OCI-LY1 (cell line): ENCODE measurements around the gene MINDY4.

Experiments used
- H2AFZ ChIP-seq: fragments of 200-600 bp; sonication (generic), shearing (Covaris generic); 2 replicates; pipeline ENCODE4 v1.6.0; 2014; ENCODE audit warnings: antibody characterized with exemption, mild to moderate bottlenecking, low read length
- H3F3A ChIP-seq: fragments of 200-600 bp; sonication (generic), shearing (Covaris generic); 2 replicates; pipeline ENCODE4 v1.6.0; 2014; ENCODE audit warnings: mild to moderate bottlenecking, antibody characterized with exemption, low read length, moderate library complexity; ENCODE audit not compliant: insufficient read depth
- H3K27ac ChIP-seq: fragments of 200-600 bp; sonication (generic); 2 replicates; pipeline ENCODE4 v1.5.1; 2014; ENCODE audit warnings: low read length, mixed run types, mild to moderate bottlenecking, low read depth; ENCODE audit not compliant: poor library complexity, severe bottlenecking
- H3K27me3 ChIP-seq: fragments of 200-600 bp; sonication (generic); 2 replicates; pipeline ENCODE4 v1.6.0; 2014; ENCODE audit warnings: antibody characterized with exemption, mild to moderate bottlenecking, low read length, moderate library complexity; ENCODE audit not compliant: insufficient read depth
- H3K36me3 ChIP-seq: fragments of 200-600 bp; sonication (generic); 2 replicates; pipeline ENCODE4 v1.6.1; 2014; ENCODE audit warnings: mild to moderate bottlenecking, antibody characterized with exemption, low read length, moderate library complexity, mixed read lengths; ENCODE audit not compliant: insufficient read depth
- H3K4me1 ChIP-seq: fragments of 200-600 bp; sonication (generic); 2 replicates; pipeline ENCODE4 v1.5.1; 2014; ENCODE audit warnings: mild to moderate bottlenecking, low read length, moderate library complexity; ENCODE audit not compliant: insufficient read depth, severe bottlenecking
- H3K4me2 ChIP-seq: fragments of 200-600 bp; sonication (generic), shearing (Covaris generic); 2 replicates; pipeline ENCODE4 v1.6.1; 2014; ENCODE audit warnings: low read length
- H3K4me3 ChIP-seq: fragments of 200-600 bp; sonication (generic); 2 replicates; pipeline ENCODE4 v1.5.1; 2014; ENCODE audit warnings: low read length, low read depth, mild to moderate bottlenecking, mixed read lengths; ENCODE audit not compliant: poor library complexity, severe bottlenecking
- H3K79me2 ChIP-seq: fragments of 200-600 bp; shearing (Covaris generic); 2 replicates; pipeline ENCODE4 v1.6.1; 2016; ENCODE audit warnings: mixed run types, low read length, mixed read lengths; ENCODE audit not compliant: insufficient read depth
- H3K9ac ChIP-seq: fragments of 200-600 bp; sonication (generic), shearing (Covaris generic); 2 replicates; pipeline ENCODE4 v1.6.1; 2014; ENCODE audit warnings: mild to moderate bottlenecking, low read length, mixed read lengths
- H3K9me2 ChIP-seq: fragments of 200-600 bp; sonication (generic), shearing (Covaris generic); 2 replicates; pipeline ENCODE4 v1.6.1; 2014; ENCODE audit warnings: low read depth, mild to moderate bottlenecking, low read length, mixed read lengths
- H3K9me3 ChIP-seq: fragments of 200-600 bp; shearing (Covaris generic); 2 replicates; pipeline ENCODE4 v1.6.1; 2014; ENCODE audit warnings: low read length, mixed read lengths
- H4K20me1 ChIP-seq: fragments of 200-600 bp; sonication (generic), shearing (Covaris generic); 2 replicates; pipeline ENCODE4 v1.6.0; 2016; ENCODE audit warnings: mild to moderate bottlenecking, low read length; ENCODE audit not compliant: insufficient read depth
- CTCF ChIP-seq: fragments of 200-600 bp; sonication (generic), shearing (Covaris generic); IDR thresholded peaks from 2 replicates; pipeline ENCODE4 v1.5.1; 2017; ENCODE audit warnings: mild to moderate bottlenecking, antibody characterized with exemption, low read length, moderate library complexity, mixed read lengths
- EZH2 ChIP-seq: fragments of 200-600 bp; sonication (generic), shearing (Covaris generic); IDR thresholded peaks from 2 replicates; pipeline ENCODE4 v1.8.0; 2017; ENCODE audit warnings: borderline replicate concordance, mixed run types, mild to moderate bottlenecking, antibody characterized with exemption, low read length, moderate library complexity, mixed read lengths

The MINDY4 gene

GRCh38 chr7:30905078-30906012 is 134.1 kb downstream of the MINDY4 start:
- no peaks in the 10 kb centered on the region for H4K20me1 ChIP-seq
- TF ChIP-seq CTCF (no peak), EZH2 (no peak)
- H3K36me3 ChIP-seq, result no peaks in the 10 kb centered on the region
- H3K9ac ChIP-seq, result no peak overlapping the region
- no peaks in the 10 kb centered on the region for H3K9me3 ChIP-seq
- no peaks in the 10 kb centered on the region; the same call in 1 of the 2 replicates for H3K27me3 ChIP-seq
- H3K9me2 ChIP-seq, result no peaks in the 10 kb centered on the region
- no peak overlapping the region for H3K4me3 ChIP-seq
- no peak overlapping the region for H3K27ac ChIP-seq
- no peaks in the 10 kb centered on the region for H3K4me1 ChIP-seq
- H2AFZ ChIP-seq, result no peak overlapping the region
- H3F3A ChIP-seq, result no peaks in the 10 kb centered on the region
- H3K79me2 ChIP-seq, result no peaks in the 10 kb centered on the region
- no peak overlapping the region for H3K4me2 ChIP-seq

- Histone ChIP-seq H3F3A (no peaks in the 10 kb centered on the region), H3K79me2 (no peaks in the 10 kb centered on the region), H3K4me2 (no peak overlapping the region), H3K36me3 (no peaks in the 10 kb centered on the region), H3K27me3 (no peaks in the 10 kb centered on the region; the same call in 1 of the 2 replicates), H3K4me3 (no peak overlapping the region), H2AFZ (no peak overlapping the region), H3K9me3 (no peaks in the 10 kb centered on the region), H3K27ac (no peak overlapping the region), H4K20me1 (no peaks in the 10 kb centered on the region), H3K9me2 (no peaks in the 10 kb centered on the region), H3K9ac (no peak overlapping the region), H3K4me1 (no peaks in the 10 kb centered on the region)
- TF ChIP-seq EZH2 (no peak), CTCF (no peak)
Observed at GRCh38 chr7:30906014-30906413, 134.8 kb downstream of the MINDY4 start.

GRCh38 chr7:30906515-30907240 is 135.5 kb downstream of the MINDY4 start:
- no peaks in the 10 kb centered on the region; the same call in 1 of the 2 replicates for H3K27me3 ChIP-seq
- H3K9ac ChIP-seq, result no peak overlapping the region
- no peaks in the 10 kb centered on the region for H3K9me2 ChIP-seq
- H3F3A ChIP-seq, result no peaks in the 10 kb centered on the region
- H3K4me1 ChIP-seq, result no peaks in the 10 kb centered on the region
- H3K4me2 ChIP-seq, result no peak overlapping the region
- no peak for TF ChIP-seq EZH2
- TF ChIP-seq CTCF, result no peak
- H4K20me1 ChIP-seq, result no peaks in the 10 kb centered on the region
- no peak overlapping the region for H2AFZ ChIP-seq
- H3K36me3 ChIP-seq, result no peaks in the 10 kb centered on the region
- H3K9me3 ChIP-seq, result no peaks in the 10 kb centered on the region
- no peaks in the 10 kb centered on the region for H3K79me2 ChIP-seq
- H3K27ac ChIP-seq, result no peak overlapping the region
- H3K4me3 ChIP-seq, result no peak overlapping the region
